Cardiac muscle cell (in vitro differentiated cells and primary cell): Measurements from ENCODE around the gene ZNF181. TPM values are rescaled to one million over a fixed set of nuclear protein-coding genes. Genes with fewer than 3 reads are reported as not detected.

Experiments
- DNase-seq, 2 donors: peaks; one replicate each; pipeline versions ENCODE4 v3.0.0 to v3.0.0-alpha.2; 2010 to 2017; ENCODE audit warnings: low read depth in 1 of 2, low spot score in 1 of 2
- H3K27ac ChIP-seq: fragments of 200-600 bp; sonication (generic); 2 replicates; pipeline ENCODE4 v1.5.1; 2016
- H3K27me3 ChIP-seq: fragments of 200-600 bp; sonication (generic); 2 replicates; pipeline ENCODE4 v1.6.0; 2016; ENCODE audit warnings: control low read depth
- H3K36me3 ChIP-seq: fragments of 200-600 bp; sonication (generic); 2 replicates; pipeline ENCODE4 v1.5.1; 2016; ENCODE audit warnings: control low read depth
- H3K4me1 ChIP-seq: fragments of 200-600 bp; sonication (generic); 2 replicates; pipeline ENCODE4 v1.8.1; 2017; ENCODE audit warnings: low read depth, mild to moderate bottlenecking, mixed run types
- H3K4me3 ChIP-seq: fragments of 200-600 bp; sonication (generic); 2 replicates; pipeline ENCODE4 v1.5.1; 2016; ENCODE audit warnings: mild to moderate bottlenecking
- H3K9me3 ChIP-seq: fragments of 200-600 bp; sonication (generic); 2 replicates; pipeline ENCODE4 v1.5.1; 2017; ENCODE audit warnings: low read depth, mild to moderate bottlenecking, control low read depth
- CTCF ChIP-seq: IDR thresholded peaks from 2 replicates; pipeline ENCODE4 v1.5.1; 2012; ENCODE audit warnings: low read depth, mild to moderate bottlenecking, low read length
- polyA plus RNA-seq: library from polyadenylated mRNA; unstranded; fragments of >200 nt; fragmentation: Nextera tagmentation; extraction: Ambion mirVana; gene quantifications from 2 replicates; pipeline ENCODE4 v1.2.1, GENCODE V29; 2016
- total RNA-seq: library from RNA; depleted of rRNA; stranded (reverse); fragments of >200 nt; gene quantifications from 2 replicates; pipeline ENCODE4 v1.2.3, GENCODE V29; 2016

Gene ZNF181
- total and polyA plus RNA-seq, 2 experiments from 2014 or later, result 16.9 to 33.2 TPM

GRCh38 chr19:34788074-34788473 lies 54.0 kb downstream of the ZNF181 start:
- TF ChIP-seq CTCF, result no peak
- no peaks in the 10 kb centered on the region for H3K36me3 ChIP-seq
- no peak overlapping the region for H3K27ac ChIP-seq

GRCh38 chr19:34793565-34793964 lies 59.5 kb downstream of the ZNF181 start:
- Histone ChIP-seq H3K27me3 (no peaks in the 10 kb centered on the region), H3K36me3 (no peaks in the 10 kb centered on the region), H3K27ac (no peak overlapping the region), H3K9me3 (no peaks in the 10 kb centered on the region), H3K4me1 (no peaks in the 10 kb centered on the region), H3K4me3 (no peak overlapping the region)
- peak in 1 of 2 donors; percentile 2 for DNase-seq
- TF ChIP-seq CTCF, result no peak

More at GRCh38 chr19:34788074-34788473, 54.0 kb downstream of the ZNF181 start:
- Histone ChIP-seq H3K4me1 (no peaks in the 10 kb centered on the region), H3K9me3 (no peaks in the 10 kb centered on the region), H3K4me3 (no peak overlapping the region), H3K27me3 (no peaks in the 10 kb centered on the region)
- DNase-seq, result no peak

- Histone ChIP-seq H3K9me3 (no peaks in the 10 kb centered on the region), H3K36me3 (no peaks in the 10 kb centered on the region), H3K4me3 (no peak overlapping the region), H3K4me1 (no peaks in the 10 kb centered on the region), H3K27me3 (no peaks in the 10 kb centered on the region), H3K27ac (no peak overlapping the region)
- peak in 1 of 2 donors; percentile 5 for DNase-seq
- TF ChIP-seq CTCF, result no peak
Observed at GRCh38 chr19:34794066-34794960, 60.3 kb downstream of the ZNF181 start.

Other genes starting within 250 kb of the ZNF181 start
- gene SCGB2B2, start 57.1 kb upstream of the ZNF181 start, total RNA-seq, result 0.27 TPM in 1 of 2 replicates, not detected in the other
- gene SCGB2B2, start 57.1 kb upstream of the ZNF181 start, polyA plus RNA-seq, result 0.23 and 0.29 TPM in 2 replicates
- 37.1 and 59.1 TPM in 2 replicates for gene ZNF302, start 56.6 kb upstream of the ZNF181 start, total RNA-seq
- gene ZNF302, start 56.6 kb upstream of the ZNF181 start, polyA plus RNA-seq, result 60.6 and 80.8 TPM in 2 replicates
- 18.4 and 22.7 TPM in 2 replicates for gene ZNF599, start 39.0 kb downstream of the ZNF181 start, total RNA-seq
- gene ZNF599, start 39.0 kb downstream of the ZNF181 start, polyA plus RNA-seq, result 11.6 and 15.6 TPM in 2 replicates
- 4.6 and 4.7 TPM in 2 replicates for gene ZNF30, start 192.7 kb downstream of the ZNF181 start, total RNA-seq
- 4.1 and 7.8 TPM in 2 replicates for gene ZNF30, start 192.7 kb downstream of the ZNF181 start, polyA plus RNA-seq
- gene ZNF792, start 230.0 kb downstream of the ZNF181 start, total RNA-seq, result 8.9 and 14.0 TPM in 2 replicates
- 2.6 and 4.6 TPM in 2 replicates for gene ZNF792, start 230.0 kb downstream of the ZNF181 start, polyA plus RNA-seq